Endothelial cell of hepatic sinusoid (primary cell): ENCODE data around the gene TARBP2.

Experiments
- in situ Hi-C: cut with HindIII; loops from 2 replicates; pipeline ENCODE4 v1.10.0; 2017; ENCODE audit warnings: low sequenced_read_pairs

The TARBP2 gene, protein sequence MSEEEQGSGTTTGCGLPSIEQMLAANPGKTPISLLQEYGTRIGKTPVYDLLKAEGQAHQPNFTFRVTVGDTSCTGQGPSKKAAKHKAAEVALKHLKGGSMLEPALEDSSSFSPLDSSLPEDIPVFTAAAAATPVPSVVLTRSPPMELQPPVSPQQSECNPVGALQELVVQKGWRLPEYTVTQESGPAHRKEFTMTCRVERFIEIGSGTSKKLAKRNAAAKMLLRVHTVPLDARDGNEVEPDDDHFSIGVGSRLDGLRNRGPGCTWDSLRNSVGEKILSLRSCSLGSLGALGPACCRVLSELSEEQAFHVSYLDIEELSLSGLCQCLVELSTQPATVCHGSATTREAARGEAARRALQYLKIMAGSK

DNA sequence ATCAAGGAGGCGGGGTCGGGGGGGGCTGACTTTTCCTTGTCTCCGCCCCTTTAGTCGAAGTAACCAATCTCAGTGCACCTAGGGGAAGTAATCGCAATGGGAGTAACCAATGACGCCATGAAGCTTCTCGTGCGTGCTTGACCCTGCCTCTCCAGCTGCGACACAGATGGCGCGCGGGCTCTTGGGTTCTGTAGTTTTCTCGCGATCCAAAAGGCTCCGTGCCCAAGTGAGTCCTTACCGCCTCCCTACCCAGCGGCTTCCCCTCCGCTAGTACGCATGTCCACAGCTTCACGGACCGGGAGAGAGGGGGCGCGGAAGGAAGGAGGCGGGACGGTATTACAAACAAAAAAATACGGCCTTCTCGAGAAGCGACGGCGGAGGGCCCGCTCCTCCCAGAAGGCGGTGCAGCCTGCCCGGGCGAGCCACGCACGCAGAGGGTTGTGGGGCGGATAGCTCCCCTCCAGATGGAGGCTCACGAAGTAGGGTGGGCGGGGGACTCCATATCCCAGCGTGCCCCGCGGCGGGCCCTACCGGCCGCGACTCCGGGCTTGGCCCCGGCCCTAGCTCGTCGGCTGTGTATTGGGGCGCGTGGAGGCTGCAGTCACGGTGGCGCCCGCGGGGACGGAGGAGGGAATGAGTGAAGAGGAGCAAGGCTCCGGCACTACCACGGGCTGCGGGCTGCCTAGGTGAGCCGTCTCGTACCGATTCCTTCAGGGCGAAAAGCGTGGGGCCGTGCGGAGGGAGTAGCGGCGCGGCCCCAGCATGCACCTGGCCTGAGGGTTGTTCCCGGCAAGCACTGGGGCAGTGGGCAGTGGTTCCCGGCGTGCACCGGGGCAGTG lies at the start of gene TARBP2:
TSS of gene TARBP2 (plus strand) at position 508 of the 839 bp plus-strand sequence. CDS start at position 634, 126 bp downstream.
- in situ Hi-C loops, result loop anchor here (10.0 kb wide), 1 partner anchor 156 kb away; no protein-coding TSS in a partner anchor

DNA sequence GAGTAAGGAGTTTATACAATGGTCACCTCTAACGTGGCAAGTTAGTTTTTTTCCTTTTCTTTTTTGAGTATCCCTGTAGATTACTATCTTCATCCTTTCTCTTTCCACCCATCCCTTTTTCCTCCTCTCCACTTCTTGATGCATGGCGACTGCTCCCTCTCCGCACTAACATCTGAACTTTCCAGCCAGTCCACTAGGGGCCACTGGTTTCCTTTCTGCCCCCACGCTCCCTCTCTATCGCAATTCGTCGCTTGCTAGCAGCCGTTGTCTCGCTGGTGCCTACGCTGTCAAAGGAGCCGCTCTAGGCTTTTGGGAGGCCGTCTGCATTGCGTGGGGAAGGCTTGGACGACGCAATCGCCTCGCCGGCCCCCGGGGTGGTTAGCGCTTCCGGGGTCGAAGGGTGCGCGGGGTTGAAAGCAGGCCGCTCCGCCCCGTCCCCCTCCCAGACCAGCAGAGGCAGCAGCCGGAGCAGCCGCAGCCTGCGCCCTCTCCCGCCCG lies 49.4 kb upstream of the TARBP2 start, which contains the start of gene PCBP2:
TSS of gene PCBP2 (plus strand) at position 442 of the 498 bp plus-strand sequence. CDS start 2,699 bp downstream, outside the sequence.
- in situ Hi-C loops, result no loop called here

DNA sequence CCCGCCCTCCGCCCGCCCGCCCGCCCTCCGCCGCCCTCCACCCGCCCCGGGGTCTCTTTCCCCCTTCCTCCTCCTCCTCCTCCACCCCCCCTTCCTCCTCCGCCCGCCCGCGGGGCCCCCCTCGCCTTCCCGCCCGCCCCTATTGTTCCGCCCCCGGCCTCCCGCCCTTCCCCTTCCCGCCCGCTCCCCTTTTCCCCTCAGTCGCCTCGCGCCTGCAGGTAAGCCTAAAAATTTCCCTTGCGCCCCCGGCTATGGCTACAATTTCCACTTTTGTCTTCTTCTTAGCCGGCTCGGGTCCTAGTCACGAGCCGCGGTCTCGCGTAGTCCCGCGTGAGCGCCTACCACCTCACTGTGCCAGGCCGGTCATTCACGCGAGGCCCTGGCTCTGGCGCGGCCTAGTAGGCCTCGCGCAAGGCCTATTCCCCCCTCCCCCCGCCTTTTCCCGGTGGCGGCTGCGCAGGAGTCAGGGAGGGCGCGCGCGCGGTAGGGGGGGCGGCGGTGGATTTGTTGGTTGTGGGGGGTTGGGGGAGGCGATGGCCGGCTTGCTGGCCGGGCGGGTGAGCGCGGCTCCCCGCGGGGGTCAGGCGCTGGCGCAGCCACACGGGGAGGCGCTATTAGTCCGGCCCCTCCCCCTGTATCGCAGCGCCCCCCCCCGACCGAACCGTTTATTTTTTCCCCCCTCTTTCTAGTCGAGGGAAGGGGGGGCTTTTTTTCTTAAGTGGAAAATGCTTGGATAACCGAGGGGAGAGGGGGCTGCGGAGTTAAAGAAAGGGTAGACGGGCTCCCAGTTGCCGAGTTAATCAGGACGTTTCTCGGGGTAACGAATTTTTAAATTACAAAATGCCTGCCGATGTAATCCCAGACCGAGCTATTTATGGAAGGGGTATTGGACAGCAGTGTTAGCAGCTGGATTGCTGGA lies 48.7 kb upstream of the TARBP2 start:
- in situ Hi-C loops, result no loop called here

DNA sequence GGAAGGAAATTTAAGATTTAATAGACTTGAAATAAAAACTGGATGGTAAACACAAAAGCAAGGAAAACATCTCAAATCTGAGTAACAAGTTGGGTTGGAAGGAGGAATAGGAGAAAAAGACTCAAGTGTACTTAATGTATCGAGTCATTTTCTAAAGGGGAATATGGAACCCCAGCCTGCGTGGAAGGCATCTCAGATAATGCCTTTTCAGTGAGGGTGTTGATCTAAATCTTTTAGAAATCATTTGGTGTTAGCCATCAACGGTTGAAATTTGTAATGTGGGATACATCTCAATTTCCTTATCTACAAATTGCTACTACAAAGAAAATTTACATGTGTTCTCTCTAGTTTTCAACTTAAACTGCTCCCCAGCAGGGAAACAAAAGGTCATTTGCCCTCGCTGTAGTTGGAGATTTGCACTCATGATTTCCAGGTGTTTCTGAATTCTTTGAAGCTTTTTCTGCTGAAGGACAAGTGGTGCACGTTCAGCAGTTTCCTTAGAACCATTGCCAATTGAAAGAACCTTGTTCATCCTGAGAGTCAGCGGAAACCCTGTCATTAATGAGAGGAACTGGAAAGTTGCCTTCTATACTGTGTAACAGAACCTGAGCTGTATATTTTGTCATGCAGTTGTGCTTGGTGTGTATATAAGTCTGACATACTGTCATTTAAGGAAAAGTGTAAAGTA lies 47.0 kb upstream of the TARBP2 start:
- in situ Hi-C loops, result no loop called here

DNA sequence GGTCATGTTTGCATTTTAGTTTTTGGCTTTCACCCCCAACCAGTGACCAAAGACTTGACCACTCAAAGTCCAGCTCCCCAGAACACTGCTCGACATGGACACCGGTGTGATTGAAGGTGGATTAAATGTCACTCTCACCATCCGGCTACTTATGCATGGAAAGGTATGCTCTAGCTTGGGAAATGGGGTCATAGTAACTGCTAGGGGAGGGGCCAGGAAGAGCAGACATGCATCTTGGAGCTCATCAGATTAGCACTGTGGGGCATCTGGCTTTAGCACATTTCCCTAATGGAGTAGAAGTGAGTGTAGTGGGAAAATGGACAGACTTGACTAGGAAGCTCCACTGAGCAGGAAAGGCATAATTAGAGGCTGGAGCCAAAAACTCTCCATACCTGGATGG lies 46.4 kb upstream of the TARBP2 start:
- in situ Hi-C loops, result no loop called here

DNA sequence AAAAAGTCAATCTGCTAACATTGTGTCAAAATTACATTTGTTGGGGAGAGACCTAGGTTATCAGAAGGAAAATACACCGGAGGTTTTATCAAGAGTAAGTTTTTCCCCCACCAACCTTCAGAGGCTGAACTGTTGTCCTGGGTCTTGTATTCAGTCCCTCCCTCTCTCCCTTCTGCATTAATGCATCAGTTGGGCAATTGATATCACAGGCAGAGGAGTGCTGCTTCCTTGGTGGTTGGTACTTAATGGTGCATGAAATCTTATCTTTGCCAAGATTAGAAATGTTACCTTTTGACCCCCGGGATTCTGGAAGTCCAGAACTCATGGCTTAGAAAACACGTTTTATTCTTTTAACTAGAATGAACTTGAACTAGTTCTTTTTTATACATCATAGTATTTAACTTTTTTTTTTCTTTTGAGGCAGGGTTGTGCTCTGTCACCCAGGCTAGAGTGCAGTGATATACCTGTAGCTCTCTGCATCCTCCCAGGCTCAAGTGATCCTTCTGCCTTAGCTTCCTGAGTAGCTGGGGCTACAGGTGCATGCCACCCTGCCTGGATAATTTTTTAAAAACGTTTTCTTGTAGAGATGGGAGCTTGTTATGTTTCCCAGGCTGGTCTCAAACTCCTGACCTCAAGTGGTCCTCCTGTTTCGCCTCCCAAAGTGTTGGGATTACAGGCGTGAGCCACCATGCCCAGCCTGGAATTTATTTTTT lies 44.3 kb upstream of the TARBP2 start:
- in situ Hi-C loops, result no loop called here

DNA sequence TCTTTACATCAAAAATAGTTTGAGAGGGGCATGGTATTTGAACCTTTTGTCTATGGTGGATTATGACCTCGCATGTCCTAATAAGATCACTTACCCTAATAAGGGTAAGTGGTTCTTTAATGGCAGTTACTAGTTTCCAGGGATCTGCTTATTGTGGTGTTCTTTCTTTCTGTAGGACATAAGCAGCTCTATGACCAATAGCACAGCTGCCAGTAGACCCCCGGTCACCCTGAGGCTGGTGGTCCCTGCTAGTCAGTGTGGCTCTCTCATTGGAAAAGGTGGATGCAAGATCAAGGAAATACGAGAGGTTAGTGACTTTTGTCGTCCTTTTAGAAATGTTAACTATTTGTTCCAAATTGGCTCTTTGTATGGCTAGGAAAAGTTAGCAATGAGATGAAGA lies 42.0 kb upstream of the TARBP2 start:
- in situ Hi-C loops, result no loop called here

DNA sequence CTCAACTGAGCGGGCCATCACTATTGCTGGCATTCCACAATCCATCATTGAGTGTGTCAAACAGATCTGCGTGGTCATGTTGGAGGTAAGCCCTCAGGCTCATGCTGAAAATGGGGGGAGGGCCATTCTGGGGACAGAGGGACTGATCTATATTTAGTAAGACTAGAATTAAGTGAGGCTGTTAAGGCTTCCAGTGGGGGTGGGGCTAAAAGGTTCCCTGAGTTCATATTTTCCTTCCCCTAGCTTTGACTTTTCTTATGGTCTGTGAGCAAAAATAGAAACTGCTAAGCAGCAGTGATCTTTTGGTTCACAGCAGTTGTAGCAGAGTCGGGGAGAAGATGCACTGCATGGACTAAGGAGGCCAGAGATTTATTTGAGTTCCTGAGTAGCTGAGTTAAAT lies 40.0 kb upstream of the TARBP2 start:
- in situ Hi-C loops, result no loop called here

DNA sequence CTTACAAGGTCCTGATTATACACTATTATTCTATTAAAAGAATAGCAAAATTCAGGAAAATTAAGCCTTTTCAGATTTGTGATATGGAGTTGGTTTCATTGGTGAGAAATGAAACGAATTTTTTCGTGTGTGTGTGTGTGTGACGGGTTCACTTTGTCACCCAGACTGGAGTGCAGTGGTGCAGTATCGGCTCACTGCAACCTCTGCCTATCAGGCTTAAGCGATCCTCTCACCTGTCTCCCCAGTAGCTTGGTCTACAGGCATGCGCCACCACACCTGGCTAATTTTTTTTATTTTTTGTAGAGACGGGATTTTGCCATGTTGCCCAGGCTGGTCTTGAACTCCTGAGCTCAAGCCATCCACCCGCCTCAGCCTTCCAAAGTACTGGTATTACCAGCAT lies 39.5 kb upstream of the TARBP2 start:
- in situ Hi-C loops, result no loop called here

DNA sequence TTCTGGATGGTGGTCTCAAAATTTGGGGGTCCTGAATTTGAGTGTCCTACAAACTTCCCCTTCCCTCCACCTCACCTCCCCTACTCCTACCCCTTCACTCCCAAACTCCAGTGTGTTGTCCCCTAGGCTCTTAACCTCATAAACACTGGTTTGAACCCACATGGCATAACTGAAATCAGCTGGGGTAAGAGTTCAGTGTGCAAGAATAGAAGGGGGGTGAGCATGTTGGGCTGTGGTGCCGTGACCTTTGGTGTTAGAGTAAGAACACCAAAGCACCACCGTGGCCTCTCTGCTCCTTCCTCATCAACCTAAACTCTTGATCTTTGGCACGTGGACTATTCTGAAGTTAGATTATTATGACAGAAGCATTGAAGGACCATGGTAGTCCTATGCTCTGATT lies 38.1 kb upstream of the TARBP2 start:
- in situ Hi-C loops, result no loop called here

DNA sequence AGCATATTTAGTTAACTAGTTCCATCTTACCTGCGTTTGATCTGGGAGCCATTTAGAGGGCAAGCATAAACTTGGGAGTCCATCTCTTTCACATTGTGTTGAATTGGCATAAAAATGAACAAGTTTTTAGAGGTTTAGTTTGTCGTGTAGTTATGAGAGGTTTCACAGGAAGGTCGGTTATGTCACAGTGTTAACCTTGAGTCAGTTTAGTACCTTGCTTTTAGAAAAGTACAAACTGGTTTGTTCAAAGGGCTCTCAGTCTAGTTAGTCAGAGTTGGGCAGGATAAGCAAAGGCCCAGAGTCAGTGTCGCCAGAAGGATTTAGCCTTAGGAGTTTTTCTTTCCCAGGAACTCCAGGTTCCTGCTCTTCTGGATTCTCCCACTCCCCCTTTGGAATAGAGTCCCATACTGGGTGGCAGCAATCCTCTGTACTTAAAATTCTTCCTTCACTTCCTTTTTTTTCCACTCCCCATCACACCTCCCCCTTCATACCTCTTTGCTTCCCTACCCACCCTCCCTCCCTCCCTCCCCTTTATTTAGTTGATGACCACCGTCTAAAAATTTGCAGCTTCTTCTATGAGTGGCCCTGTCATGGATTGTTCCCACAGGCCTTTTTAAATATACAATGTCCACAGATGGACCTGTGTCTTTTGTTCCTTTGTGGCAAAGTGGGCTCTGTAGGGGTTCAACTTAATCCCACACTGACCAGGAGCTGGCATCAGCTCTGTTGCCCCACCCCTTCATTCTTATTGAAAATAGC lies 37.1 kb upstream of the TARBP2 start:
- in situ Hi-C loops, result no loop called here

DNA sequence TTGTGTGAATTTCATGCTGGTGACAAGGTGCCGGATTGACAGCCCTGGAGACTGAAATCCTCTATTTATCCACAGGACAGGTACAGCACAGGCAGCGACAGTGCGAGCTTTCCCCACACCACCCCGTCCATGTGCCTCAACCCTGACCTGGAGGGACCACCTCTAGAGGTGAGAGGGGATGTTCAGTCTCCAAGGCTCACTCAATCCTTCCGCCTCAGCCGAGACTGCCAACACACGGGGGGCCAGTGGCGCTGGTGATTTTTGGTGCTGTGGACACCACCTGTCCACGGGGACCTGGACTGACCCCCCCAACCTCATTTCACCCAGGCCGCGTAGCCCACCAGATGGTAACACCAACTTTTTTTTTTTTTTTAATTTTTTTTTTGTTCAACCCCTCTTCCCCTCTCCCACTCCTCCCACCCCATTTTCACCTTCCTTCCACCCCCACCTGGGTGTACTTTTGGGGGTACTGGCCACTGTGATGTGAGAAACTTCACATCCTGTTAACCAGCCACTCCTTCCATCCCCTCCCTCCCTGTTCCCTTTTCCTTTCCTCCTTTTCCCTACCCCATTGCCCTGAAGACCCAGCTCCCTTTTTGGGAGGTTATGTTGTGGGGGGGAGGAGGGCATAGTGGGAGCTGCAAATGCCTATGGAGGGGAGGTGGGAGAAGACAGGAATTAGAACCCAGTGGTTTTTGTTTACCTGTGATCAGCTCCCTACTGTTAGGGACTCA lies 36.2 kb upstream of the TARBP2 start:
- in situ Hi-C loops, result no loop called here

DNA sequence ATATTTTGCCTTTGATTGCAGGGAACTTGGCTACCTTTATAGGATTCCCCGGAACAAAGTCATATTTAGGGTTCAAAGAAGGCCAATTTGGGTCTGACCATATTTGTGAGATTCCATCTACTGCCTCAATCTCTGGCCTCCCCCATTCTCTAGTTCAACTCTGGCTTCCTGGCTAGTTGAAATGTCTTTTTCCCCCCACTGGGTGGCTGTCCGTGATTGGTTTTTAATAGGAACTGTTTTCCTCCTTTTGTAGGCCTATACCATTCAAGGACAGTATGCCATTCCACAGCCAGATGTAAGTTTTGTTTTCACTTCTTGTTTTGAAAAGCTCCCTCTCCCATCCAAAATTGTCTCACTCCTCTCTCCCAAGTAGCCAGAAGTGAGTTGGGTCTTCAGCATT lies 35.4 kb upstream of the TARBP2 start:
- in situ Hi-C loops, result no loop called here

DNA sequence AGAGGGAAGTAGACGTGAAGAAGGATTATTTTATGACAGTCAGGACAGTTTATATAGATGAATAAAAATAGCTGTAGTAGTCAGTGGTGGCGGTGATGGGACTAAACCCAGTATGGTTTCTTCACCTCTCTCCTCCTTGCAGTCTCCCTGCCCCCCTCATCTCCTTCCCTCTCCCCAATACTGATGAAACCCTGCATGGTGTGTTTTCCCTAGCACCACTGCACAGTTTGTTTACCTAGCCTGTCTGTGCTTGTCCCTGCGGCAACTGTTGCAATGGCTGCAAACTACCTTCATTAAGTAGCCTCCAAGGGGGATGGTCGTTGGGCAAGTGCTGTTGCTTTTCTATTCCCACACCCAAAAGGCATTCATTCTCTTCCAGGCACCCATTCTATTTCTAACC lies 34.4 kb upstream of the TARBP2 start:
- in situ Hi-C loops, result no loop called here

DNA sequence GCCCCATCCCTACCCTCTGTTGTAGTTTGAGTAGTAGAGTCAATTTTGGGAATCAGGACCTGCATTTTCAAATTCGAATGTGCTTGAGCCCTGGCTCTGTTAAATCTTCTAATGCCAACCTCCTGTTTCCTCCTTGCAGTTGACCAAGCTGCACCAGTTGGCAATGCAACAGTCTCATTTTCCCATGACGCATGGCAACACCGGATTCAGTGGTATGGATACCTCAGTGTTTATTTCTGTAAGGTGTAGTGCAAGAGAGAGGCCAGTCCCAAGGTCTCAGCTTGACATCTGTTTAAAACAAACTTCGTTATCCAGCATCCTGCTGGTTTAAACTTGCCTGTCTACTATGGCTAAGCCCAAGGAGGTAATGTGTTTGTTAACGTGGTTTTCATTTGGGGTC lies 34.0 kb upstream of the TARBP2 start:
- in situ Hi-C loops, result no loop called here

DNA sequence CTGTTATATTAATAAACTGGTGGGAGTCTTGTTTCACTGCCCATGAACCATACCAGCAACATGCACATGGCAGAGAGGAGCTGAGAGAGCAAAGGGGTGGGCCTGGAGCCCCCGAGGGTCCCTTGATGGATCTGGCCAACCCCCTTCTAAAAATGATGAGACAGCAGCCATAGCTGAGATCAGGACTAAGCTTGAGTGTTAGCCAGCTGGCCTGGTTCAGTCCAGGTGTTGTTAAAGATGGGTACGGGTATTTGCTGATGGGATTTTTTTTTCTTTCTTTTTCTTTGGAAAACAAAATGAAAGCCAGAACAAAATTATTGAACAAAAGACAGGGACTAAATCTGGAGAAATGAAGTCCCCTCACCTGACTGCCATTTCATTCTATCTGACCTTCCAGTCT lies 33.2 kb upstream of the TARBP2 start:
- in situ Hi-C loops, result no loop called here

DNA sequence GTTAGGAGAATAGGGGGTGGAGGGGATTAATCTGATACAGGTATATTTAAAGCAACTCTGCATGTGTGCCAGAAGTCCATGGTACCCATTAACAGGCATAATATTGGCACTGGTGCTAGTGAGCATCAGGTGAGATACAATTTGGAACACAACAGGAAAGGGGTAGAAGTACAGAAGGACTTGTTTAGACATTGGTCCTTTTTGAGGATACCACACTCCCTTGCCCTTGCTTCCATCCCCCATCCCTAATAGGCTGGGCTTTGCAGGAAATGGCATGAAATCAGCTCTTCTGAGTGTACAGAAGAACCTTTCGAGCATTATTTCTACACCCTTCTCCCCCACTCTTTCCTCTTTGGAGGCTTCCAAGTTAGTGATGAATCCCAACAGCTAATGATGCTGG lies 32.8 kb upstream of the TARBP2 start:
- in situ Hi-C loops, result no loop called here

DNA sequence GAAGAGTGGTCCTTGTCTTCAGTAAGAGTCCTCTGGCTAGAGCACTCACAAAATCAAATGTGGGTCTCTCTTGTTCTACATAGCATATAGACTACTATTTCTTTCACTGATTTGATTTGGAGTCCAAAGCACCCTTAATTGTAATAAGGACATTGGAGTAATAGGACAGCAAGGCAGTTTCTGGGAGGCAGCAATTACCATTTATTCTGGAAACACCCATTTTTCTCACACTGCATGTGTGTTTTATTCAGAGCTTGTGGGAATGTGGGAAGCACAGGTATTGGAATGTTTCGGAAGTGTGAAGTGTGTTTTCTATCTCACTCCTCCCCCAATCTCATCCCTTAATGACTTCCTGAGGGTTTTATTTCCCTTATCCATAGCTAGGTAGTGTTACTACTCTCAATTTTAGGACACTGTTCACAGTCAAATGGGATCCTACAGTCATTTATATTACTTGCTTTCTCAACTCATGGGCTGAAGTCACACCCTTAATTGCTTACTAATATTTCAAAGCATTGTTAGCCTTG lies 29.0 kb upstream of the TARBP2 start:
- in situ Hi-C loops, result loop anchor here (5.0 kb wide), 1 partner anchor 40 kb away; no protein-coding TSS in a partner anchor
